GM23338 (cell line): ENCODE measurements around the gene CDK14. TPM values are rescaled to one million over a fixed set of nuclear protein-coding genes. Genes with fewer than 3 reads are reported as not detected.

Source experiments
- ATAC-seq: fragments of 200-7000 bp; cut with Tn5 transposase; 3 replicates; pipeline ENCODE4 v1.9.1; 2020
- DNase-seq: peaks from one replicate; pipeline ENCODE4 v3.0.0-alpha.2; 2015; ENCODE audit warnings: low spot score
- H2AFZ ChIP-seq: fragments of 200-600 bp; sonication (generic); 2 replicates; pipeline ENCODE4 v1.8.0; 2016; ENCODE audit warnings: antibody characterized with exemption, mild to moderate bottlenecking, moderate library complexity
- H3F3A ChIP-seq: fragments of 200-600 bp; sonication (generic); replicated peaks from 2 replicates; pipeline ENCODE4 v1.8.0; 2017; ENCODE audit warnings: antibody characterized with exemption, mixed run types, low read depth
- H3K27ac ChIP-seq: fragments of 200-600 bp; sonication (generic); 2 replicates; pipeline ENCODE4 v1.6.1; 2016; ENCODE audit warnings: low read depth
- H3K27me3 ChIP-seq: fragments of 200-600 bp; sonication (generic); 2 replicates; pipeline ENCODE4 v1.8.0; 2016; ENCODE audit warnings: mild to moderate bottlenecking, mixed run types, moderate library complexity; ENCODE audit not compliant: insufficient read depth
- H3K36me3 ChIP-seq: fragments of 200-600 bp; sonication (generic); 2 replicates; pipeline ENCODE4 v1.8.0; 2016; ENCODE audit warnings: mild to moderate bottlenecking; ENCODE audit not compliant: insufficient read depth
- H3K4me1 ChIP-seq: fragments of 200-600 bp; sonication (generic); 2 replicates; pipeline ENCODE4 v1.8.0; 2016; ENCODE audit warnings: mild to moderate bottlenecking, moderate library complexity; ENCODE audit not compliant: insufficient read depth
- H3K4me2 ChIP-seq: fragments of 200-600 bp; sonication (generic); 2 replicates; pipeline ENCODE4 v1.7.1; 2017; ENCODE audit warnings: mixed run types
- H3K4me3 ChIP-seq: fragments of 200-600 bp; sonication (generic); 2 replicates; pipeline ENCODE4 v1.6.1; 2016; ENCODE audit warnings: mixed run types
- H3K79me2 ChIP-seq: fragments of 200-600 bp; sonication (generic); replicated peaks from 2 replicates; pipeline ENCODE4 v1.8.0; 2017; ENCODE audit warnings: mild to moderate bottlenecking; ENCODE audit not compliant: insufficient read depth
- H3K9me2 ChIP-seq: fragments of 200-600 bp; sonication (generic); 2 replicates; pipeline ENCODE4 v1.8.0; 2017; ENCODE audit not compliant: insufficient read depth
- H4K20me1 ChIP-seq: fragments of 200-600 bp; sonication (generic); replicated peaks from 2 replicates; pipeline ENCODE4 v1.8.0; 2017; ENCODE audit warnings: mild to moderate bottlenecking; ENCODE audit not compliant: insufficient read depth
- H3K27ac Mint-ChIP-seq: 2 replicates; pipeline ENCODE4 v1.8.0; 2020; ENCODE audit warnings: inconsistent platforms, mild to moderate bottlenecking, moderate library complexity, mixed read lengths
- H3K27me3 Mint-ChIP-seq: 3 replicates; pipeline ENCODE4 v1.8.0; 2022; ENCODE audit warnings: low read depth, mild to moderate bottlenecking, moderate library complexity, mixed read lengths, inconsistent platforms; ENCODE audit not compliant: insufficient read depth, poor library complexity
- H3K36me3 Mint-ChIP-seq: 3 replicates; pipeline ENCODE4 v1.8.0; 2021; ENCODE audit warnings: low read depth, mild to moderate bottlenecking, inconsistent platforms, moderate library complexity, mixed read lengths
- H3K4me1 Mint-ChIP-seq: 3 replicates; pipeline ENCODE4 v1.8.0; 2020; ENCODE audit warnings: mild to moderate bottlenecking, inconsistent platforms, mixed read lengths
- H3K4me3 Mint-ChIP-seq: 3 replicates; pipeline ENCODE4 v1.8.0; 2021; ENCODE audit warnings: moderate library complexity, mild to moderate bottlenecking, inconsistent platforms, mixed read lengths
- H3K9me3 Mint-ChIP-seq: 3 replicates; pipeline ENCODE4 v1.8.0; 2020; ENCODE audit warnings: moderate library complexity, mild to moderate bottlenecking, inconsistent platforms, mixed read lengths
- EZH2 ChIP-seq: fragments of 200-600 bp; sonication (generic); IDR thresholded peaks from one replicate; pipeline ENCODE4 v1.8.0; 2017; ENCODE audit warnings: antibody characterized with exemption, mild to moderate bottlenecking, low read depth; ENCODE audit not compliant: unreplicated experiment
- EZH2phosphoT487 ChIP-seq: fragments of 200-600 bp; sonication (generic); IDR thresholded peaks from one replicate; pipeline ENCODE4 v1.8.1; 2018; ENCODE audit warnings: antibody characterized with exemption; ENCODE audit not compliant: unreplicated experiment
- POLR2AphosphoS5 ChIP-seq: IDR thresholded peaks from 2 replicates; pipeline ENCODE4 v1.6.1; 2016; ENCODE audit warnings: antibody characterized with exemption, low read depth
- STAT1 ChIP-seq: IDR thresholded peaks from one replicate; pipeline ENCODE4 v1.6.1; 2016; ENCODE audit warnings: antibody characterized with exemption; ENCODE audit not compliant: unreplicated experiment
- ZNF462 ChIP-seq: fragments of 250-450 bp; sonication (Bioruptor Pico); IDR thresholded peaks from 2 replicates; pipeline ENCODE4 v1.5.0; 2020; ENCODE audit warnings: mild to moderate bottlenecking, moderate library complexity
- polyA plus RNA-seq: library from polyadenylated mRNA; unstranded; fragments of >200 nt; fragmentation: Nextera tagmentation; extraction: Ambion mirVana; gene quantifications from 2 replicates; pipeline ENCODE4 v1.2.1, GENCODE V29; 2016
- total RNA-seq: library from RNA; depleted of rRNA; stranded (reverse); fragments of >200 nt; shearing (Covaris generic); gene quantifications from 2 replicates; pipeline ENCODE4 v1.2.3, GENCODE V29; 2014
- TF ChIP-seq, protein P1 (sequence below), 2 experiments: fragments of 200-600 bp in 1 of 2; sonication (generic) in 1 of 2; conservative IDR thresholded peaks; 2 replicates each; pipeline versions ENCODE4 v1.5.1 to v1.6.1; 2016 to 2017; ENCODE audit warnings: antibody characterized with exemption in 2 of 2, low read depth in 2 of 2, mild to moderate bottlenecking in 2 of 2, moderate library complexity in 1 of 2

CDK14 gene
- total and polyA plus RNA-seq, 2 experiments from 2014 or later, result 11.2 to 24.0 TPM

GRCh38 chr7:91135703-91136430, 539.7 kb downstream of the CDK14 start (continued):
- TF ChIP-seq STAT1 (no peak), ZNF462 (no peak)

GRCh38 chr7:91137153-91137787, 541.1 kb downstream of the CDK14 start:
- peaks cover 40% of the 10 kb centered on the region for H3K4me1 Mint-ChIP-seq
- Histone ChIP-seq H3F3A (no peaks in the 10 kb centered on the region), H3K79me2 (no peaks in the 10 kb centered on the region), H3K27me3 (no peaks in the 10 kb centered on the region), H3K4me3 (no peak overlapping the region), H3K27ac (no peak overlapping the region), H3K4me2 (no peak overlapping the region), H4K20me1 (no peaks in the 10 kb centered on the region), H3K9me2 (no peaks in the 10 kb centered on the region), H3K4me1 (peaks cover 30% of the 10 kb centered on the region), H3K36me3 (no peaks in the 10 kb centered on the region), H2AFZ (no peak overlapping the region)
- no peaks in the 10 kb centered on the region for H3K9me3 Mint-ChIP-seq
- peaks cover 2% of the 10 kb centered on the region for H3K27me3 Mint-ChIP-seq
- H3K4me3 Mint-ChIP-seq, result no peak overlapping the region
- ATAC-seq (no peak), DNase-seq (no peak)
- H3K36me3 Mint-ChIP-seq, result no peaks in the 10 kb centered on the region
- H3K27ac Mint-ChIP-seq, result no peak overlapping the region
- TF ChIP-seq EZH2 (no peak), EZH2phosphoT487 (no peak), ZNF462 (no peak), POLR2AphosphoS5 (no peak), STAT1 (no peak)
- TF ChIP-seq, protein P1, sequence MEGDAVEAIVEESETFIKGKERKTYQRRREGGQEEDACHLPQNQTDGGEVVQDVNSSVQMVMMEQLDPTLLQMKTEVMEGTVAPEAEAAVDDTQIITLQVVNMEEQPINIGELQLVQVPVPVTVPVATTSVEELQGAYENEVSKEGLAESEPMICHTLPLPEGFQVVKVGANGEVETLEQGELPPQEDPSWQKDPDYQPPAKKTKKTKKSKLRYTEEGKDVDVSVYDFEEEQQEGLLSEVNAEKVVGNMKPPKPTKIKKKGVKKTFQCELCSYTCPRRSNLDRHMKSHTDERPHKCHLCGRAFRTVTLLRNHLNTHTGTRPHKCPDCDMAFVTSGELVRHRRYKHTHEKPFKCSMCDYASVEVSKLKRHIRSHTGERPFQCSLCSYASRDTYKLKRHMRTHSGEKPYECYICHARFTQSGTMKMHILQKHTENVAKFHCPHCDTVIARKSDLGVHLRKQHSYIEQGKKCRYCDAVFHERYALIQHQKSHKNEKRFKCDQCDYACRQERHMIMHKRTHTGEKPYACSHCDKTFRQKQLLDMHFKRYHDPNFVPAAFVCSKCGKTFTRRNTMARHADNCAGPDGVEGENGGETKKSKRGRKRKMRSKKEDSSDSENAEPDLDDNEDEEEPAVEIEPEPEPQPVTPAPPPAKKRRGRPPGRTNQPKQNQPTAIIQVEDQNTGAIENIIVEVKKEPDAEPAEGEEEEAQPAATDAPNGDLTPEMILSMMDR (conservative IDR thresholded peaks at IDR 0.05; ENCODE audit: low read depth in 2 of 2), result no peak
